GM10266 (cell line): ENCODE data around the gene UGT1A6.

Source experiments
- DNase-seq: peaks from one replicate; pipeline ENCODE4 v3.0.0; 2012; ENCODE audit errors: extremely low spot score
- TF ChIP-seq, protein P1 (sequence below): IDR thresholded peaks from 2 replicates; pipeline ENCODE4 v1.5.1; 2012; ENCODE audit warnings: mild to moderate bottlenecking, low read depth; ENCODE audit not compliant: control insufficient read depth, insufficient read depth; ENCODE audit errors: missing control alignments

The UGT1A6 gene

DNA sequence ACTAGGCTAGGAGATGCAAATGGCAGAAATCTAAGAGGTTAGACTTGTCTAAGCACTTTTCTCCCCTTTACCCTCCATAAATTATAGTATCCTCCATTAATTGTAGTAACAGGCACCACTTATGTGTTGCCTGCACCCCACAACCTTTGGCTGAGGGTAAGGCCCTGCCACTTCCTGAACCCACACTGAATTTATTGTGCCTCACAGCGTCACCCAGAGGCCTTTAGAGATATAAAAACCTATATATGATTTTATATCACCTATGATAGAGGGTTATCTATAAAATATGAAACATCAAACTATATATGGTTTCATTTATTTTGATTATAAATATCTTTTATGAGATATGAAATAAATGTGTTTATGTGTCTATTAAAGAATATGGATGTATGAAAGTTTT lies 18.4 kb upstream of the UGT1A6 start:
- TF ChIP-seq, protein P1, sequence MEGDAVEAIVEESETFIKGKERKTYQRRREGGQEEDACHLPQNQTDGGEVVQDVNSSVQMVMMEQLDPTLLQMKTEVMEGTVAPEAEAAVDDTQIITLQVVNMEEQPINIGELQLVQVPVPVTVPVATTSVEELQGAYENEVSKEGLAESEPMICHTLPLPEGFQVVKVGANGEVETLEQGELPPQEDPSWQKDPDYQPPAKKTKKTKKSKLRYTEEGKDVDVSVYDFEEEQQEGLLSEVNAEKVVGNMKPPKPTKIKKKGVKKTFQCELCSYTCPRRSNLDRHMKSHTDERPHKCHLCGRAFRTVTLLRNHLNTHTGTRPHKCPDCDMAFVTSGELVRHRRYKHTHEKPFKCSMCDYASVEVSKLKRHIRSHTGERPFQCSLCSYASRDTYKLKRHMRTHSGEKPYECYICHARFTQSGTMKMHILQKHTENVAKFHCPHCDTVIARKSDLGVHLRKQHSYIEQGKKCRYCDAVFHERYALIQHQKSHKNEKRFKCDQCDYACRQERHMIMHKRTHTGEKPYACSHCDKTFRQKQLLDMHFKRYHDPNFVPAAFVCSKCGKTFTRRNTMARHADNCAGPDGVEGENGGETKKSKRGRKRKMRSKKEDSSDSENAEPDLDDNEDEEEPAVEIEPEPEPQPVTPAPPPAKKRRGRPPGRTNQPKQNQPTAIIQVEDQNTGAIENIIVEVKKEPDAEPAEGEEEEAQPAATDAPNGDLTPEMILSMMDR = no peak
- DNase-seq = no peak

DNA sequence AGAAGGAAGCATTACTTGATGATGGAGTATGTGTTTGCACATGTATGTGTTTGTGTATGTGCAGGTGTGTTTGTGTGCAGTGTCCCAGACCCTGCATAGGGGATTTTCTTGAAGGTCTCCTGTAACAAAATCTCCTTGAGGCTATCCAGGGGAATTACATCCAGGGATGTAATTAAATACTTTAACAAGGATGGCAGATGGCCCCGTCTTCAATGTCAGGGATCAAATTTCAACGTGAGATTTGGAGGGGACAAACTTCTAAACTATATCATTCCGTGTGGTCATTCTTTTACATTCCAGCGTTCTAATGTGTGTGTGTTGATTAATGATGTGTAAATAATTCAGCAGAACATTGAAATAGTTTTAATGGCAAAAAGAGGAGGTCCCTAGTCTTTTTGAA lies 17.7 kb upstream of the UGT1A6 start:
- no peak for DNase-seq
- TF ChIP-seq, protein P1 = no peak

DNA sequence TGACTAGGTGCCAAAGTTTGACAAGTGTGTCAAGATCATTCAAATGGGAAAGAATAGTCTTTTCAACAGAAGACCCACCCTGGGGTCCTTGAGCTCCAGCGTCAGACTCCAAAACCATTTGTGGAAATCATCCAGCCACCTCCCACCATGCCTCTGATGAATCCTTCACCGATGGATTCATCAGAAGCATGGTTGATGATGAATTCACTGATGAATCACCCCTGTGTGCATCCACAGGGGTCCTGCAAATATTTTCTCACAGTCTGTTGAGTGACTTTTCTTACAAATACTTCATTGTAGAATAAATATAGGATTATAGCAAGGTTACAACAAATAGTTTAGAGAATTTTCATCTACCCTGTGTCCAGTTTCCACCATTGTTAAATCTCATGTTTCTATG lies 16.6 kb upstream of the UGT1A6 start:
- no peak for DNase-seq
- TF ChIP-seq, protein P1 = no peak

DNA sequence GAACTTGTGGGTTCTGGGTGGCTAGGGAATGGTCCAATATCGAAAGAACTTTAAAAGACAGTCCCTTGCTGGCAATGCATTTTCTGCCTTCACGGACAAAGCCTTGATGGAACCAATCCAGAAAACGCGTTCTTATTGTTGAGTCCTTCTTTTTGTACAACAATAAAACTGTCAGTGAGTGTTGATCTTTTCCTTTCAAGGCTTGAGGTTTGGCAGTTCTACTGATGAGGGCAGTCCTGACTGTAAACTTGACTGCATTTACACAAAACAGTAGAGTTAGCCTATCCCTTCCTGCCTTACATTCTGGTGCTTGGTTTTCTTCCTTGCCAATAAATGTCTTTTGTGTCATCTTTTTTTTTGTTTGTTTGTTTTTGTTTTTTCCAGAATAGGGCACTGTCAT lies 13.5 kb upstream of the UGT1A6 start:
- no peak for DNase-seq
- TF ChIP-seq, protein P1 = no peak

DNA sequence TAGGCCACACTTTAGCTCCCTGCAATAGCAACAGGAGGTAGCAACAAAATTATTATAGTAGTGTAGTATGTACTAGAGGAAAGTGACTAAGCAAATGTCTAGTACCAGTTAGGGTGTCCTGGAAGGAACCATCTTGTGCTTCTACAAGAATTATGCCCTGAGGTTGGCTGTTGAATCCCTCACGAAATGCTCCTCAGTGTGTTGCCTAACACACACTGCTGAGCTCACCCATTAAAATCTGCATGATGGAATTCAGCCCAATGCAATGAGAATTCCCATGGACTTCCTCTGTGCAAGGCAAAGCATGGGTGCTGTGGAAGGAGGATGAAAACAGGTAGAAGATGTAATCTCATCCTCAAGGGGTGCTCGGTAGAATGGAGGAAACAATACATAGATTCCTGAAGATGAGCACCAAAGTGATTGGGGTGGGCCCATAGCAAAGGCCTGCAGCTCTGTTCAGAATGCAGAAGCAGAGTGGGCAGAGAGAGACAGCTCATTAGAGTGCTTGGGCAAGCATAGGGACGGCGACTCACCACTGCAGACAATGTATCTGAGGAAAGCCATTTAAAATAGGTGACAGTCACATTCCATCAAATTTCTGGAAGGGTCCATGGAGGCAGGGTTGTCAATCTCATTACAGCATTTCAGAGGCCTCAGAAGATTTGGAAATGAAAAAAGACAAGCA lies 12.2 kb upstream of the UGT1A6 start:
- TF ChIP-seq, protein P1 = no peak
- no peak for DNase-seq

DNA sequence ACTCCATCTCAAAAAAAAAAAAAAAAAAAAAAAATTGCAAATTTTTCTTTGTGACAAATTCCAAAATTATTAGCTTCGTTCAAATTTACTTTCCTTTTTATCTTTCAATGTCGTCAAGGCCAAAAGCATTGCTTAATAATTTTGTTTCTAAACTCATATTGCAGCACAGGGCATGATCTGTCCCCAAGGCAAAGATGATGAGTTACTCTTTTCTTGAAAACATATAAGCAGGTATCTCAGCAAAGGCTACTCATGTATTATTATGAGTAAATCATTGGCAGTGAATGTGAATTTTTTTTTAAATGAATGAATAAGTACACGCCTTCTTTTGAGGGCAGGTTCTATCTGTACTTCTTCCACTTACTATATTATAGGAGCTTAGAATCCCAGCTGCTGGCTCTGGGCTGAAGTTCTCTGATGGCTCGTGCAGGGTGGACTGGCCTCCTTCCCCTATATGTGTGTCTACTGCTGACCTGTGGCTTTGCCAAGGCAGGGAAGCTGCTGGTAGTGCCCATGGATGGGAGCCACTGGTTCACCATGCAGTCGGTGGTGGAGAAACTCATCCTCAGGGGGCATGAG lies 11.1 kb upstream of the UGT1A6 start, which contains the start of gene UGT1A7:
TSS of gene UGT1A7 (plus strand) at position 381 of the 579 bp plus-strand sequence. CDS start at position 418, 37 bp downstream.
- DNase-seq = no peak
- TF ChIP-seq, protein P1 = no peak

DNA sequence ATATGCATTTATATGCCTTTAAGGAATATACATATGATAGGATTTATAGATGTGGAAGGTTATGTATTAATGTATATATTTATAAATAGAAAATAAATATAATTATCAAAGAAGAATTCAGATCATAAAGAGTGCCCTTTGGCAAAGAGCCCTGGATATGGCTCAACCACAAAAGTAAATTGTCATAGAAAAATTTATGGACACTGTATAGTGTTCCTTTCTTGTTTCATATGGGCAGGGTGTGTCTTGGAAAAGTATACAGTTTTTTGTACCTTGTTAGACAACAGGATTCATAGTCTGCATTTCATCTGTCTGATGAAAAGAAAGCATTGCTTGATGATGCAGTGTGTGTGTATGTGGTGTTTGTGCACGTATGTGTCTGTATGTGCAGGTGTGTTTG lies 8.1 kb upstream of the UGT1A6 start:
- TF ChIP-seq, protein P1 = no peak
- DNase-seq = no peak
